ENCODE results near the gene SH3PXD2B. TPM values are rescaled to one million over a fixed set of nuclear protein-coding genes. Genes with fewer than 3 reads are reported as not detected.

Gene SH3PXD2B
- total and polyA plus RNA-seq, 2 donors (not counting 1 experiment from before 2014, with no cell fraction given), result not detected

DNA sequence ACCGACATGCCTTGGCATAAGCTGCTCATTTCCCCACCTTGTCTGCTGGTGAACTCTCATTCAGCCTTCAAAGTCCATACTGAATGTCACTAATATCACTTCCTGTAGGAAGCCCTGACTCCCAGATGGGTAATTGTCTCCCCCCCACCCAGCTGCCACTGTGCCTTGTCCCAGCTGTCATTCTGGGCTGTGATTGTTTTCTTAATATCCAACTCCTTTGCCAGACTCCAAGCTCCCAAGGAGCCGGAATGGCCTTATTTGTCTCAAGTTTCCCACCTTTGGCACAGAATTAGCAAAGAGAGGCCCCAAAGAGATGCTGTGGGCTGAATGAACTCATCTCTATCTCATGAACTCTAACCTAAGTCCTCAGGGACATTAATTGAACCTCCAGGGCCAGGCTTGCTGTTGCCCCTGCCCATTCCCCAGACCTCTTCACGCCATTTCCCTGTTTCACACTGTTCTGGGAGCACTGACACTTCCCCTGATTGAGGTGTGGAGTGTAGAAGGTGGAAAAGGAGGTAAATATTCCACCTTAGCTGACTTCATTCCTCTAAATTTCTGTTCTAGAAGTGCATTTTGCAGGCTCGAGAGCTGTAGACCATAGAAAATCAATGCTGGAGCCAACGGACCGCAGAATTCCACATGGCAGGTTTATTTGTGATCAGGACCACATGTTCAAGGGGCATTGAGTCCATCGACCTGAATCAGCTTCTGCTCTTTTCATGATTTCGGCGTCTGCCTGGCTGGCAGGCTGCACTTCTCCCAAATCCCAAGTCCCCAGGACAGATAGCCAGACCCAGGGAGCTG lies 4.9 kb upstream of the SH3PXD2B start:
- Histone ChIP-seq H3K27me3 (replicated peaks in 1 of 4; ENCODE audit: control extremely low read depth in 1 of 4, control insufficient read depth in 3 of 4, insufficient read depth in 4 of 4, low read length in 3 of 4) (peaks cover 0 to 24% (median 4%) of the 10 kb centered on the region in 4 experiments), H2AFZ (ENCODE audit: insufficient read depth, low read depth, low read length, poor library complexity, severe bottlenecking) (no peak overlapping the region), H4K20me1 (ENCODE audit: control insufficient read depth, insufficient read depth, low read length, poor library complexity, severe bottlenecking) (no peaks in the 10 kb centered on the region), H3K4me3 (ENCODE audit: control extremely low read depth in 1 of 5, extremely low read depth in 1 of 5, insufficient read depth in 1 of 5, low read depth in 2 of 5, low read length in 4 of 5) (no peak overlapping the region), H3K27ac (ENCODE audit: low read length in 2 of 2) (no peak overlapping the region), H3K4me2 (replicated peaks; ENCODE audit: low read depth, low read length, poor library complexity, severe bottlenecking) (no peak overlapping the region), H3K9me3 (ENCODE audit: control extremely low read depth in 1 of 3, control insufficient read depth in 2 of 3, insufficient read depth in 1 of 3, low read length in 2 of 3) (peaks cover 0 to 14% (median 4%) of the 10 kb centered on the region in 3 donors), H3K36me3 (replicated peaks in 1 of 2; ENCODE audit: control extremely low read depth in 1 of 2, control insufficient read depth in 1 of 2, extremely low read depth in 1 of 2, insufficient read depth in 2 of 2, low read length in 1 of 2) (no peaks in the 10 kb centered on the region), H3K79me2 (ENCODE audit: control insufficient read depth, insufficient read depth, low read length) (no peaks in the 10 kb centered on the region), H3K4me1 (ENCODE audit: control insufficient read depth in 2 of 2, insufficient read depth in 2 of 2, low read length in 2 of 2) (peaks cover 0 to 3% of the 10 kb centered on the region in 2 donors), H3K9ac (ENCODE audit: low read length) (no peak overlapping the region)
- WGBS (ENCODE audit: insufficient coverage), result 92% methylated on average over 8 of the region's 9 CpGs
- ChIA-PET POLR2A (no interaction called here), CTCF (interaction anchor here (0.7 to 5.7 kb wide), 2 partner anchors 9 to 239 kb away, joined by 3 to 53 read pairs; no protein-coding TSS in a partner anchor)
- peaks cover 9% of the 10 kb centered on the region for H3K4me1 Mint-ChIP-seq
- no peak overlapping the region for H3K27ac Mint-ChIP-seq
- intact Hi-C loops (cut with micrococcal nuclease), result loop anchor here (10.0 kb wide), 1 partner anchor 456 kb away; no protein-coding TSS in a partner anchor
- ATAC-seq (ENCODE audit: low read depth) (no peak), DNase-seq (no peak)
- H3K27me3 Mint-ChIP-seq, result peaks cover 47% of the 10 kb centered on the region
- TF ChIP-seq, protein P1, sequence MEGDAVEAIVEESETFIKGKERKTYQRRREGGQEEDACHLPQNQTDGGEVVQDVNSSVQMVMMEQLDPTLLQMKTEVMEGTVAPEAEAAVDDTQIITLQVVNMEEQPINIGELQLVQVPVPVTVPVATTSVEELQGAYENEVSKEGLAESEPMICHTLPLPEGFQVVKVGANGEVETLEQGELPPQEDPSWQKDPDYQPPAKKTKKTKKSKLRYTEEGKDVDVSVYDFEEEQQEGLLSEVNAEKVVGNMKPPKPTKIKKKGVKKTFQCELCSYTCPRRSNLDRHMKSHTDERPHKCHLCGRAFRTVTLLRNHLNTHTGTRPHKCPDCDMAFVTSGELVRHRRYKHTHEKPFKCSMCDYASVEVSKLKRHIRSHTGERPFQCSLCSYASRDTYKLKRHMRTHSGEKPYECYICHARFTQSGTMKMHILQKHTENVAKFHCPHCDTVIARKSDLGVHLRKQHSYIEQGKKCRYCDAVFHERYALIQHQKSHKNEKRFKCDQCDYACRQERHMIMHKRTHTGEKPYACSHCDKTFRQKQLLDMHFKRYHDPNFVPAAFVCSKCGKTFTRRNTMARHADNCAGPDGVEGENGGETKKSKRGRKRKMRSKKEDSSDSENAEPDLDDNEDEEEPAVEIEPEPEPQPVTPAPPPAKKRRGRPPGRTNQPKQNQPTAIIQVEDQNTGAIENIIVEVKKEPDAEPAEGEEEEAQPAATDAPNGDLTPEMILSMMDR (IDR thresholded peaks at IDR 0.05), result no peak
- no peak for TF ChIP-seq EZH2 (IDR thresholded peaks at IDR 0.05; ENCODE audit: borderline replicate concordance, insufficient read depth, low read depth, low read length, poor library complexity, severe bottlenecking)
- H3K9me3 Mint-ChIP-seq (ENCODE audit: insufficient read depth), result peaks cover 7% of the 10 kb centered on the region
- H3K4me3 Mint-ChIP-seq, result no peak overlapping the region

Measured in B cell (primary cell).